Measurements from ENCODE around the gene ROR2.

The ROR2 gene

GRCh38 chr9:91643481-91644077 is 306.4 kb downstream of the ROR2 start:
- Histone ChIP-seq H4K20me1 (ENCODE audit: low read depth, low read length) (no peaks in the 10 kb centered on the region), H3K79me2 (ENCODE audit: insufficient read depth, low read length) (no peaks in the 10 kb centered on the region), H3K27ac (ENCODE audit: low read depth, low read length) (0 out of 2 replicates have a peak overlapping the region, but pooled peaks have one; percentile 12), H3K4me2 (ENCODE audit: low read depth, low read length, poor library complexity, severe bottlenecking) (no peak overlapping the region), H3K9me3 (ENCODE audit: insufficient read depth, low read length) (no peaks in the 10 kb centered on the region), H3F3A (ENCODE audit: insufficient read depth) (no peaks in the 10 kb centered on the region), H2AFZ (ENCODE audit: low read depth, low read length, severe bottlenecking) (peak overlapping the region; percentile 25), H3K36me3 (ENCODE audit: low read length) (no peaks in the 10 kb centered on the region), H3K9me2 (replicated peaks; ENCODE audit: insufficient read depth, low read length) (no peaks in the 10 kb centered on the region), H3K4me3 (ENCODE audit: insufficient read depth, low read length, poor library complexity, severe bottlenecking) (no peak overlapping the region), H3K9ac (ENCODE audit: low read length) (no peak overlapping the region), H3K27me3 (ENCODE audit: low read length) (no peaks in the 10 kb centered on the region)
- TF ChIP-seq CTCF (IDR thresholded peaks at IDR 0.05; ENCODE audit: insufficient read depth, low read length, poor library complexity, severe bottlenecking), result no peak
- TF ChIP-seq EZH2phosphoT487 (conservative IDR thresholded peaks at IDR 0.05; ENCODE audit: low read length), result no peak

- Histone ChIP-seq H3F3A (ENCODE audit: insufficient read depth) (no peaks in the 10 kb centered on the region), H3K9me2 (replicated peaks; ENCODE audit: insufficient read depth, low read length) (no peaks in the 10 kb centered on the region), H4K20me1 (ENCODE audit: low read depth, low read length) (no peaks in the 10 kb centered on the region), H3K79me2 (ENCODE audit: insufficient read depth, low read length) (no peaks in the 10 kb centered on the region), H3K4me3 (ENCODE audit: insufficient read depth, low read length, poor library complexity, severe bottlenecking) (no peak overlapping the region), H3K27me3 (ENCODE audit: low read length) (no peaks in the 10 kb centered on the region), H3K9ac (ENCODE audit: low read length) (no peak overlapping the region), H2AFZ (ENCODE audit: low read depth, low read length, severe bottlenecking) (no peak overlapping the region), H3K36me3 (ENCODE audit: low read length) (no peaks in the 10 kb centered on the region), H3K4me2 (ENCODE audit: low read depth, low read length, poor library complexity, severe bottlenecking) (no peak overlapping the region), H3K27ac (ENCODE audit: low read depth, low read length) (peak overlapping the region; percentile 12; the same call in 1 of the 2 replicates), H3K9me3 (ENCODE audit: insufficient read depth, low read length) (no peaks in the 10 kb centered on the region)
- no peak for TF ChIP-seq CTCF (IDR thresholded peaks at IDR 0.05; ENCODE audit: insufficient read depth, low read length, poor library complexity, severe bottlenecking)
- no peak for TF ChIP-seq EZH2phosphoT487 (conservative IDR thresholded peaks at IDR 0.05; ENCODE audit: low read length)
These were observed 307.3 kb downstream of the ROR2 start for GRCh38 chr9:91642771-91643170.

DNA sequence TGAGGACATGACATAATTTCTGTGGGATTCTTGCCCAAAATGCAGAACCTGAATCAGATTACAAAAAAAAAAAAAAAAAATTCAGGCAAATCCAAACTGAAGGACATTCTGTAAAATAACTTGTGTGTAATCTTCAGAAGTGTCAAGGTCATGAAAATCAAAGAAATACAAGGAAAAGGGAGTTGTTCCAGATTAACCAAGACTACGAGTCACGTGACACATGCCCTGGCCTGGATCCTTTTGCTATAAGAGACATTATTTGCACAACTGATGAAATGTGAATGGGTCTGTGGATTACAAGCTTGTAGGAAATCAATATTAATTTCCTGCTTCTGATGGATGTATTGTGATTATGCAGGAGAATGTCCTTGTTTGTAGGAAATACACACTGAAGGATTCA is 309.6 kb downstream of the ROR2 start:
- no peaks in the 10 kb centered on the region for H3K9me2 ChIP-seq (replicated peaks; ENCODE audit: insufficient read depth, low read length)
- H3K9ac ChIP-seq (ENCODE audit: low read length), result no peak overlapping the region
- H3F3A ChIP-seq (ENCODE audit: insufficient read depth), result no peaks in the 10 kb centered on the region
- H4K20me1 ChIP-seq (ENCODE audit: low read depth, low read length), result no peaks in the 10 kb centered on the region
- no peaks in the 10 kb centered on the region for H3K27me3 ChIP-seq (ENCODE audit: low read length)
- TF ChIP-seq EZH2phosphoT487 (conservative IDR thresholded peaks at IDR 0.05; ENCODE audit: low read length), result no peak
- no peak for TF ChIP-seq CTCF (IDR thresholded peaks at IDR 0.05; ENCODE audit: insufficient read depth, low read length, poor library complexity, severe bottlenecking)
- no peak overlapping the region for H3K4me2 ChIP-seq (ENCODE audit: low read depth, low read length, poor library complexity, severe bottlenecking)
- no peak overlapping the region for H2AFZ ChIP-seq (ENCODE audit: low read depth, low read length, severe bottlenecking)
- no peaks in the 10 kb centered on the region for H3K36me3 ChIP-seq (ENCODE audit: low read length)
- H3K9me3 ChIP-seq (ENCODE audit: insufficient read depth, low read length), result no peaks in the 10 kb centered on the region
- no peaks in the 10 kb centered on the region for H3K79me2 ChIP-seq (ENCODE audit: insufficient read depth, low read length)
- H3K4me3 ChIP-seq (ENCODE audit: insufficient read depth, low read length, poor library complexity, severe bottlenecking), result no peak overlapping the region
- H3K27ac ChIP-seq (ENCODE audit: low read depth, low read length), result no peak overlapping the region
